ENCODE data around the gene DCLK1. TPM values are rescaled to one million over a fixed set of nuclear protein-coding genes. Genes with fewer than 3 reads are reported as not detected.

Gene DCLK1
- total and polyA plus RNA-seq, 9 donors: 42.0 to 109 (median 87.9) TPM

- H3K36me3 ChIP-seq (ENCODE audit: control insufficient read depth, insufficient read depth, low read length): peaks cover 10% of the 10 kb centered on the region
- H3K9me3 ChIP-seq (replicated peaks; ENCODE audit: control insufficient read depth, low read depth, low read length): no peaks in the 10 kb centered on the region
- H3K27me3 ChIP-seq (ENCODE audit: control insufficient read depth, insufficient read depth, low read length): no peaks in the 10 kb centered on the region
- peaks cover 13% of the 10 kb centered on the region for H3K4me1 ChIP-seq (ENCODE audit: control insufficient read depth, insufficient read depth, low read length)
- H3K27ac ChIP-seq (ENCODE audit: low read length): no peak overlapping the region
- H3K4me3 ChIP-seq (ENCODE audit: low read length): no peak overlapping the region
- WGBS (ENCODE audit: insufficient coverage): no CpG with 5 or more reads among the region's 4 CpGs
- no peak for DNase-seq
Observed at GRCh38 chr13:35884211-35884760, 246.9 kb downstream of the DCLK1 start.

- H3K4me1 ChIP-seq (ENCODE audit: control insufficient read depth, insufficient read depth, low read length): peaks cover 13% of the 10 kb centered on the region
- H3K9me3 ChIP-seq (replicated peaks; ENCODE audit: control insufficient read depth, low read depth, low read length): no peaks in the 10 kb centered on the region
- 68% methylated on average over 5 of the region's 10 CpGs for WGBS (ENCODE audit: insufficient coverage)
- H3K27me3 ChIP-seq (ENCODE audit: control insufficient read depth, insufficient read depth, low read length): no peaks in the 10 kb centered on the region
- H3K27ac ChIP-seq (ENCODE audit: low read length): no peak overlapping the region
- H3K4me3 ChIP-seq (ENCODE audit: low read length): no peak overlapping the region
- no peak for DNase-seq
- H3K36me3 ChIP-seq (ENCODE audit: control insufficient read depth, insufficient read depth, low read length): peaks cover 10% of the 10 kb centered on the region
Observed at GRCh38 chr13:35882722-35883497, 248.3 kb downstream of the DCLK1 start.

DNA sequence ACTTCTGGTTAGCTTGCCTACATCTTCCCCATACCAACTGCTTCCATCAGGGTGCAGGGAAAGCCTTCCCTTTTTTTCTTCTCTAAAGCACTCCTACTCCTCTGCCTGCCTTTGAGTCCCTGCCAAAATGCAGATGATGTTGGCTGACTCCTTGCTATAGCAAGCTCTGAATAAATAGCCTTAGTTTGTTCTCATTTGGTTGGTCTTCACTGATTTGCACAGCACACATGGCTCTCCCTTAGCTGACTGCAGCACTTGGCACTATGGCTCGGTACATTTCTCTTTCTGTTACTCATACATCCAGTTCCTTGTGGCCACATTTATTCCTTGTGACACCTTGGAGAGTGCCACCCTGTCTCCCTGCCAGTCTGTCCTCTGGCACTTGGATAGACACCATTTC, 249.8 kb downstream of the DCLK1 start:
- H3K4me1 ChIP-seq (ENCODE audit: control insufficient read depth, insufficient read depth, low read length): peaks cover 7% of the 10 kb centered on the region
- 38% methylated on average over 1 of the region's 1 CpG for WGBS (ENCODE audit: insufficient coverage)
- DNase-seq: peak; percentile 43
- peaks cover 12% of the 10 kb centered on the region for H3K36me3 ChIP-seq (ENCODE audit: control insufficient read depth, insufficient read depth, low read length)
- no peaks in the 10 kb centered on the region for H3K27me3 ChIP-seq (ENCODE audit: control insufficient read depth, insufficient read depth, low read length)
- H3K9me3 ChIP-seq (replicated peaks; ENCODE audit: control insufficient read depth, low read depth, low read length): no peaks in the 10 kb centered on the region
- H3K27ac ChIP-seq (ENCODE audit: low read length): no peak overlapping the region
- H3K4me3 ChIP-seq (ENCODE audit: low read length): no peak overlapping the region

DNA sequence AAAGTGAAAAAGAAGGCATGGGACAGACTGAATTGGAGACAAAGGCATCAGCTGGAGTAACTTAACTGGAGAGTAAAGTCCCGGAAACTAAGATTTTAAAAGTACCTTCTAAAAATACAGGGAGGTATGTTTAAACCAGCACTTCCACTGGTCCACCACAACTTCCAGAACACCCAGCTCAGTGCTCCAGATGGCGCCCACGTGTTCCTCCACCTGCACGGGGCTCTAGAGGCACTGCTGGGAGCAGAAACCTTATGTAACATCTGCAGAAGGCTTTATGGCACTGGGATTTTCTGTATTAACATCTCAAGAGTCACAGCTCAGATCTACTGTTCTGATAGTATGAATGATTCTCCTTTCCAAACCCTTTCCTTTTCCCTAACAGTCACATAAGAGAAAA, 252.1 kb downstream of the DCLK1 start:
- Histone ChIP-seq H3K4me3 (ENCODE audit: low read length) (no peak overlapping the region), H3K4me1 (ENCODE audit: control insufficient read depth, insufficient read depth, low read length) (peaks cover 5% of the 10 kb centered on the region), H3K27me3 (ENCODE audit: control insufficient read depth, insufficient read depth, low read length) (no peaks in the 10 kb centered on the region), H3K27ac (ENCODE audit: low read length) (no peak overlapping the region), H3K36me3 (ENCODE audit: control insufficient read depth, insufficient read depth, low read length) (peaks cover 12% of the 10 kb centered on the region), H3K9me3 (replicated peaks; ENCODE audit: control insufficient read depth, low read depth, low read length) (no peaks in the 10 kb centered on the region)
- WGBS (ENCODE audit: insufficient coverage): 20% methylated on average over 3 of the region's 4 CpGs
- DNase-seq: peak; percentile 41

DNA sequence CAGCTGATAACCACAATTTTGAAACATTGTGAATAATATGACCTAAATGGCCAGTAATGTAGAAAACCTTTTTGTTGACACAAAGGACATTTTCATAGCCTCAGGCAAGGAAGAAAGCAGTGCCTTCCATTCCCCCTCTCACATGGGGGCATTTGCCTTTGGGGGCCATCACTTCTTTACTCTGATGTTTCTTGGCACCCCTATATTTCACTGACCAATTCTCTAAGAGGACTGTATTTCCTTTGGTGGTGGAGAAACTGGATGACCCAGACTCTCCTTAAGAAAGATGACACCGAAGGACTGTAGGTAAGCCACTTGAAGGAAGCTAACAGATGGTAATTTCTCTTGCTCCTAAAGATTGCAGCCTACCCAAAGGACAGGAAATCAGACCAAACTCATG, 254.6 kb downstream of the DCLK1 start:
- Histone ChIP-seq H3K27me3 (ENCODE audit: control insufficient read depth, insufficient read depth, low read length) (no peaks in the 10 kb centered on the region), H3K9me3 (replicated peaks; ENCODE audit: control insufficient read depth, low read depth, low read length) (no peaks in the 10 kb centered on the region), H3K4me1 (ENCODE audit: control insufficient read depth, insufficient read depth, low read length) (no peaks in the 10 kb centered on the region), H3K36me3 (ENCODE audit: control insufficient read depth, insufficient read depth, low read length) (peaks cover 2% of the 10 kb centered on the region), H3K4me3 (ENCODE audit: low read length) (no peak overlapping the region), H3K27ac (ENCODE audit: low read length) (no peak overlapping the region)
- DNase-seq: no peak
- WGBS (ENCODE audit: insufficient coverage): no CpG with 5 or more reads among the region's 1 CpG

DNA sequence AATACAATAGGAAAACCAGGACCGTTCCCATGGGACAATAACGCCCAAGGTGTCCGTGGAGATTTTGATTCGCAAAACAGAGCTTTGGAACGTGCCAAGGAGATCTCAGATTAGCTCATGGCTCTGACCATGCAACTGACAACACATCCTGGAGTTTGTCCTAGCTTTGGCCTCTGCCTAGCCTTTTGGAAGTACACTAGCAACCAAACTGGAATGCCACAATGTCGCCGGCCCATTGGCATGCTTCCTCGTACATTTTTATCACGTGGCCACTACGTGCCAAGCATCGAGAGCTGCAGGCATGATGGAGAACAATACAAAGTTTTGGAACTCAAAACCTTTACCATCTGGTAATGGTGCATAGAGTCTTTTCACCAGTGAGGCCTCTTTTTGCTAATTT, 256.5 kb downstream of the DCLK1 start:
- Histone ChIP-seq H3K9me3 (replicated peaks; ENCODE audit: control insufficient read depth, low read depth, low read length) (no peaks in the 10 kb centered on the region), H3K27me3 (ENCODE audit: control insufficient read depth, insufficient read depth, low read length) (no peaks in the 10 kb centered on the region), H3K27ac (ENCODE audit: low read length) (no peak overlapping the region), H3K4me1 (ENCODE audit: control insufficient read depth, insufficient read depth, low read length) (no peaks in the 10 kb centered on the region), H3K36me3 (ENCODE audit: control insufficient read depth, insufficient read depth, low read length) (peaks cover 15% of the 10 kb centered on the region), H3K4me3 (ENCODE audit: low read length) (no peak overlapping the region)
- DNase-seq: no peak
- 90% methylated on average over 11 of the region's 11 CpGs for whole genome bisulfite sequencing (ENCODE audit: insufficient coverage)

DNA sequence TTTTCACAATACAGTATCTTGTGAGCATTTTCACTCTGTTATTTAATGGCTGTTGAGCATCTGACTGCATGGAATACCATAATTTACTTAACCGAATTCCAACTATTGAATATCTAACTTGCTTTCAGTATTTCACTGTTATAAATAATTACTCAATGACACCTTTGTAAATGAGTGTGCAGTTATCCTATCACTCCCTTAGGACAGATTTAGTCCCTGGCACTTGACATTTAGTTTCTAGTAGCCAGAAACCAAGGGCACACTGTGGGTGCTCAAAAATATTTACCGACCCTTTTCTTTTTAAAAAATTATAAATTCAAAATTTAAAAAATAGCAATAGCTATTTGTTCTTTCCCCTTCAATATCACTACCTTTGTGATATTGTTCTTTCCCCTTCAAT, 258.8 kb downstream of the DCLK1 start:
- H3K27ac ChIP-seq (ENCODE audit: low read length): no peak overlapping the region
- WGBS (ENCODE audit: insufficient coverage): no CpG with 5 or more reads among the region's 2 CpGs

GRCh38 chr13:35871561-35871960, 259.6 kb downstream of the DCLK1 start:
- no peak for DNase-seq
- Histone ChIP-seq H3K36me3 (ENCODE audit: control insufficient read depth, insufficient read depth, low read length) (peaks cover 21% of the 10 kb centered on the region), H3K9me3 (replicated peaks; ENCODE audit: control insufficient read depth, low read depth, low read length) (no peaks in the 10 kb centered on the region), H3K4me1 (ENCODE audit: control insufficient read depth, insufficient read depth, low read length) (peaks cover 3% of the 10 kb centered on the region), H3K27ac (ENCODE audit: low read length) (no peak overlapping the region), H3K4me3 (ENCODE audit: low read length) (no peak overlapping the region), H3K27me3 (ENCODE audit: control insufficient read depth, insufficient read depth, low read length) (no peaks in the 10 kb centered on the region)
- 86% methylated on average over 1 of the region's 2 CpGs for WGBS (ENCODE audit: insufficient coverage)

More for the DNA sequence above, 258.8 kb downstream of the DCLK1 start:
- DNase-seq: no peak
- H3K4me3 ChIP-seq (ENCODE audit: low read length): no peak overlapping the region
- no peaks in the 10 kb centered on the region for H3K9me3 ChIP-seq (replicated peaks; ENCODE audit: control insufficient read depth, low read depth, low read length)
- H3K27me3 ChIP-seq (ENCODE audit: control insufficient read depth, insufficient read depth, low read length): no peaks in the 10 kb centered on the region
- peaks cover 24% of the 10 kb centered on the region for H3K36me3 ChIP-seq (ENCODE audit: control insufficient read depth, insufficient read depth, low read length)
- no peaks in the 10 kb centered on the region for H3K4me1 ChIP-seq (ENCODE audit: control insufficient read depth, insufficient read depth, low read length)

- Histone ChIP-seq H3K9me3 (replicated peaks; ENCODE audit: control insufficient read depth, low read depth, low read length) (no peaks in the 10 kb centered on the region), H3K27me3 (ENCODE audit: control insufficient read depth, insufficient read depth, low read length) (no peaks in the 10 kb centered on the region), H3K27ac (ENCODE audit: low read length) (no peak overlapping the region), H3K4me1 (ENCODE audit: control insufficient read depth, insufficient read depth, low read length) (peaks cover 4% of the 10 kb centered on the region), H3K36me3 (ENCODE audit: control insufficient read depth, insufficient read depth, low read length) (peaks cover 21% of the 10 kb centered on the region), H3K4me3 (ENCODE audit: low read length) (no peak overlapping the region)
- 57% methylated on average over 1 of the region's 3 CpGs for WGBS (ENCODE audit: insufficient coverage)
- no peak for DNase-seq
Observed at GRCh38 chr13:35866801-35867200, 264.4 kb downstream of the DCLK1 start.

- H3K9me3 ChIP-seq (replicated peaks; ENCODE audit: control insufficient read depth, low read depth, low read length): no peaks in the 10 kb centered on the region
- no peak for DNase-seq
- no CpG with 5 or more reads among the region's 4 CpGs for WGBS (ENCODE audit: insufficient coverage)
- H3K27ac ChIP-seq (ENCODE audit: low read length): no peak overlapping the region
- no peak overlapping the region for H3K4me3 ChIP-seq (ENCODE audit: low read length)
- H3K4me1 ChIP-seq (ENCODE audit: control insufficient read depth, insufficient read depth, low read length): peaks cover 4% of the 10 kb centered on the region
- peaks cover 17% of the 10 kb centered on the region for H3K36me3 ChIP-seq (ENCODE audit: control insufficient read depth, insufficient read depth, low read length)
- H3K27me3 ChIP-seq (ENCODE audit: control insufficient read depth, insufficient read depth, low read length): no peaks in the 10 kb centered on the region
Observed at GRCh38 chr13:35865341-35866240, 265.6 kb downstream of the DCLK1 start.
